BE2C (cell line): ENCODE measurements around the gene NUP93.

Experiments used
- DNase-seq: peaks from one replicate; pipeline ENCODE4 v3.0.0-alpha.2; 2020
- H3K27me3 ChIP-seq: fragments of 250-450 bp; sonication (Bioruptor Pico); 2 replicates; pipeline ENCODE4 v1.5.1; 2020; ENCODE audit warnings: mild to moderate bottlenecking
- H3K36me3 ChIP-seq: fragments of 250-450 bp; sonication (Bioruptor Pico); 2 replicates; pipeline ENCODE4 v1.5.1; 2020; ENCODE audit warnings: mild to moderate bottlenecking
- H3K4me1 ChIP-seq: fragments of 250-450 bp; sonication (Bioruptor Pico); 2 replicates; pipeline ENCODE4 v1.5.1; 2020
- H3K4me3 ChIP-seq: 2 replicates; pipeline ENCODE4 v1.5.1; 2011; ENCODE audit warnings: low read depth, low read length
- H3K9me3 ChIP-seq: fragments of 250-450 bp; sonication (Bioruptor Pico); 2 replicates; pipeline ENCODE4 v1.5.1; 2020
- TF ChIP-seq, protein P1 (sequence below): IDR thresholded peaks from 2 replicates; pipeline ENCODE4 v1.5.1; 2012; ENCODE audit warnings: mild to moderate bottlenecking, low read depth, low read length

Gene NUP93

DNA sequence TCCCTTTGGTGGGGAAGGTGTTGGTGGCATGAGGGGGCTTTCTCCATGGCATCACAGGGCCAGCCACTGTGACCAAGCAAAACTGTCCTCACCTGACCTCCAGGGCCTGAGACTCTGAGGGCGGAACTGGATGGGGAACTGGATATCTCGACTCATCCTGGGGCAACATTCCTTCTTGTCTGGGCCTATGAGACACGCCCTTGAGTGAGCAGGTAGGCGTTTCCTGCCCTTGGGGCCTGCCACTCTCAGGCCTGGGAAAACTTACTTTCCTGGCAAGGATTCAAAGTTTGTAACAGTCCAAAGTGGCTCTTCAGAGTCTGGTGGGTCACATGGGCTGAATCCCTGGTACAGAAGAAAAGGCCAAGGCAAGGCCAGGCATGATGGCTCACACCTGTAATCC lies 38.0 kb upstream of the NUP93 start:
- Histone ChIP-seq H3K27me3 (no peaks in the 10 kb centered on the region), H3K4me1 (no peaks in the 10 kb centered on the region), H3K4me3 (no peak overlapping the region), H3K9me3 (no peaks in the 10 kb centered on the region), H3K36me3 (no peaks in the 10 kb centered on the region)
- TF ChIP-seq, protein P1, sequence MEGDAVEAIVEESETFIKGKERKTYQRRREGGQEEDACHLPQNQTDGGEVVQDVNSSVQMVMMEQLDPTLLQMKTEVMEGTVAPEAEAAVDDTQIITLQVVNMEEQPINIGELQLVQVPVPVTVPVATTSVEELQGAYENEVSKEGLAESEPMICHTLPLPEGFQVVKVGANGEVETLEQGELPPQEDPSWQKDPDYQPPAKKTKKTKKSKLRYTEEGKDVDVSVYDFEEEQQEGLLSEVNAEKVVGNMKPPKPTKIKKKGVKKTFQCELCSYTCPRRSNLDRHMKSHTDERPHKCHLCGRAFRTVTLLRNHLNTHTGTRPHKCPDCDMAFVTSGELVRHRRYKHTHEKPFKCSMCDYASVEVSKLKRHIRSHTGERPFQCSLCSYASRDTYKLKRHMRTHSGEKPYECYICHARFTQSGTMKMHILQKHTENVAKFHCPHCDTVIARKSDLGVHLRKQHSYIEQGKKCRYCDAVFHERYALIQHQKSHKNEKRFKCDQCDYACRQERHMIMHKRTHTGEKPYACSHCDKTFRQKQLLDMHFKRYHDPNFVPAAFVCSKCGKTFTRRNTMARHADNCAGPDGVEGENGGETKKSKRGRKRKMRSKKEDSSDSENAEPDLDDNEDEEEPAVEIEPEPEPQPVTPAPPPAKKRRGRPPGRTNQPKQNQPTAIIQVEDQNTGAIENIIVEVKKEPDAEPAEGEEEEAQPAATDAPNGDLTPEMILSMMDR = no peak
- DNase-seq = no peak

DNA sequence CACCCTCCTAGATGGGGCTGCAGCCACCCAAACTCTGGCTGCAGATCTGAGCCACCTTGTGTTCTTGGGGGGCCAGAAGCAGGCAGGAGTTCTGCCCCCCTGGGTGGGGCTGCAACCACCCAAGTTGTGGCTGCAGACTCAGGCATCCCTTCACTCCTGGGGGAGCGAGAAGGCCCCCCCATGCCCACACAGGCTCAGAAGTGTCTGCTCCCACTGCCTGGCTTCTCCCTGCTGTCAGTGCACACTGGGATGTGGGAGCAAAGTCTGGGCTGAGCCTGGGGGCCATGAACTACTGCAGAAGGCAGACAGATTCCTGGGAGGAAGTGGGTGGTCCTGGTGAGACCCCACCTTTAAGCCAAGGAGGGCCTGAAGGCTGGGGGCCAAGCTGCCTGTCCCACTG lies 34.7 kb upstream of the NUP93 start:
- Histone ChIP-seq H3K4me1 (no peaks in the 10 kb centered on the region), H3K9me3 (no peaks in the 10 kb centered on the region), H3K27me3 (no peaks in the 10 kb centered on the region), H3K36me3 (no peaks in the 10 kb centered on the region), H3K4me3 (no peak overlapping the region)
- TF ChIP-seq, protein P1 = no peak
- DNase-seq = no peak

DNA sequence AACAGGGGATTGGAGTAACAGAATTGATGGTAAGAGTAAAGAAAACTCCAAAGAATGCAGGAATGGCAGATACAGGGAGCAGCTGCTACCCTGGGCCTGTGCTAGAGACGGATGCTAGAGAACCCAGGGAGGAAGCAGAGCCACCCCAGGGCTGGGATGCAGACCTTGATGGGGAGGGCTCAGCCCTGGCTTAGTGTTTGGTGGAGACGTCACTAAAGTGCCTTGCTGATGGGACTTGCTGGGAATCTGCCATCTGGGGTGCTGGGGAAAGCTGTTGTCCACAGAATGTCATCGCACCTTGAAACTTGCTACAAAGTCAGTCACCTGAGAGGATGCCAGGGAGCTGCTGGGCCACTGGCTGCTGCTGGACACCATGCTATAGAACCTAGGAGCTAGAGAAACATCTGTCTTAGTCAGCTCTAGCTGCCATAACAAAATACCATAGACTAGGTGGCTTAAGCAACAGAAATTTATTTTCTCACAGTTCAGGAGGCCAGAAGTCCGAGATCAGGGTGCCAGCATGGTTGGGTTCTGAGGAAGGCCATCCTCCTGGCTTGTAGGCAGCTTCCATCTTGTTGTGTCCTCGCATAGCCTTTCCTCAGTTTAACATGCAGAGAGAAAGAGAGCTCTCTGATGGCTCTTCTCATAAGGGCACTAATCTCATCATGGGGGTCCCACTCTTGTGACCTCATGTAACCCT lies 32.3 kb upstream of the NUP93 start:
- Histone ChIP-seq H3K9me3 (no peaks in the 10 kb centered on the region), H3K4me3 (no peak overlapping the region), H3K36me3 (no peaks in the 10 kb centered on the region), H3K27me3 (no peaks in the 10 kb centered on the region), H3K4me1 (no peaks in the 10 kb centered on the region)
- TF ChIP-seq, protein P1 = no peak
- no peak for DNase-seq

DNA sequence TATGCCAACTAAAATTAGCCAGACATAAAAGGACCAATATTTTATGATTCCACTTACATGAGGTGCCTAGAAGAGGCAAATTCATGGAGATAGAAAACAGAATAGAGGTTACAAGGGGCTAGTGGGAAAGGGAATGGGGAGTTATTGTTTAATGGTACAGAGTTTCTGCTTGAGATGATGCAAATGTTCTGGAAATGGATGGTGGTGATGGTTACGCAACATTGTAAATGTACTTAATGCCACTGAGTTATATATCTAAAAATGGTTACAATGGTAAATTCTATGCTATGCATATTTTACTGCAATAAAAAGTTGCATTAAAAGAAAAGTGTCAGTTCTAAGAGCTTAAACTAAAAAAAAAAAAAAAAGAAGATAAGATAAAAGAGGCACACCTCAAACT lies 29.7 kb upstream of the NUP93 start:
- H3K9me3 ChIP-seq = no peaks in the 10 kb centered on the region
- TF ChIP-seq, protein P1 = no peak
- no peak for DNase-seq
- H3K27me3 ChIP-seq = no peaks in the 10 kb centered on the region
- H3K36me3 ChIP-seq = no peaks in the 10 kb centered on the region
- no peak overlapping the region for H3K4me3 ChIP-seq
- no peaks in the 10 kb centered on the region for H3K4me1 ChIP-seq

DNA sequence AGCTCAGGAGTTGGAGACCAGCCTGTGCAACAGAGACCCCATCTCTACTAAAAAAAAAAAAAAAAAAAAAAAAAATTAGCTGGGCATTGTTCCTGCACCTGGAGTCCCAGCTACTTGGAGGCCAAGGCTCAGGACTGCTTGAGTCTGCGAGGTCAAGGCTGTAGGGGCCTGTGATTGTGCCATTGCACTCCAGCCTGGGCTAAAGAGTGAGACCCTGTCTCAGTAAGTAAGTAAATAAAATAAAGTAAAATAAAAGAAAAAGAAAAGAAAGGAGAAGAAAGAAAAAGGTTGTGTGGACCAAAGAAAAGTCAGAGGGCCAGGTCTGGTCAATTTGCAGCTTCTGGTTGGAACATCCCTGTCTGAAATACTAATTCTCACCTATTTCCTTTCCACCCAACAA lies 29.3 kb upstream of the NUP93 start:
- no peaks in the 10 kb centered on the region for H3K36me3 ChIP-seq
- TF ChIP-seq, protein P1 = no peak
- H3K4me1 ChIP-seq = no peaks in the 10 kb centered on the region
- H3K27me3 ChIP-seq = no peaks in the 10 kb centered on the region
- DNase-seq = no peak
- no peaks in the 10 kb centered on the region for H3K9me3 ChIP-seq
- H3K4me3 ChIP-seq = no peak overlapping the region

DNA sequence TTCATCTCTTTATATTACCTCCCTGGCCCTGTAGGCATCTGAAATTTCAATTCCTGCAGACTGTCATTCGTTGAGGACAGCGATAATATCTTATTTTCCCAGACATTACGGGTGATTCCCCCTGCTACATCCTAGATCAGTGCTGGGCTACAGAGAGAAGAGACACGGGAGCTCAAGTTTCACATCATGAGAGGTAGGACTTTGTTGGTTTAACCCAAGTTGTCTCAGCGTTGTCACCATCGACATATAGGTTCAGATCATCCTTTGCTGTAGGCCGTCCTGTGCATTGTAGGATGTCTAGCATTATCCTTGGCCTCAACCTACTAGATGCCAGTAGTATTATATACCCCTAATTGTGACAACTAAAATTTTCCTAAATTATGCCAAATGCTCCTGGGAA lies 28.4 kb upstream of the NUP93 start:
- no peak overlapping the region for H3K4me3 ChIP-seq
- TF ChIP-seq, protein P1 = no peak
- no peaks in the 10 kb centered on the region for H3K4me1 ChIP-seq
- H3K9me3 ChIP-seq = no peaks in the 10 kb centered on the region
- no peaks in the 10 kb centered on the region for H3K36me3 ChIP-seq
- DNase-seq = no peak
- H3K27me3 ChIP-seq = no peaks in the 10 kb centered on the region
